Endothelial cell of hepatic sinusoid (primary cell): ENCODE data around the gene BMP8A.
"Not testable (repeated sequence)": the region's sequence is repeated elsewhere in the genome, so short reads cannot be mapped to it uniquely, and the experiment has no call there.

Source experiments
- in situ Hi-C: cut with HindIII; loops from 2 replicates; pipeline ENCODE4 v1.10.0; 2017; ENCODE audit warnings: low sequenced_read_pairs

BMP8A gene, protein sequence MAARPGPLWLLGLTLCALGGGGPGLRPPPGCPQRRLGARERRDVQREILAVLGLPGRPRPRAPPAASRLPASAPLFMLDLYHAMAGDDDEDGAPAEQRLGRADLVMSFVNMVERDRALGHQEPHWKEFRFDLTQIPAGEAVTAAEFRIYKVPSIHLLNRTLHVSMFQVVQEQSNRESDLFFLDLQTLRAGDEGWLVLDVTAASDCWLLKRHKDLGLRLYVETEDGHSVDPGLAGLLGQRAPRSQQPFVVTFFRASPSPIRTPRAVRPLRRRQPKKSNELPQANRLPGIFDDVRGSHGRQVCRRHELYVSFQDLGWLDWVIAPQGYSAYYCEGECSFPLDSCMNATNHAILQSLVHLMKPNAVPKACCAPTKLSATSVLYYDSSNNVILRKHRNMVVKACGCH

DNA sequence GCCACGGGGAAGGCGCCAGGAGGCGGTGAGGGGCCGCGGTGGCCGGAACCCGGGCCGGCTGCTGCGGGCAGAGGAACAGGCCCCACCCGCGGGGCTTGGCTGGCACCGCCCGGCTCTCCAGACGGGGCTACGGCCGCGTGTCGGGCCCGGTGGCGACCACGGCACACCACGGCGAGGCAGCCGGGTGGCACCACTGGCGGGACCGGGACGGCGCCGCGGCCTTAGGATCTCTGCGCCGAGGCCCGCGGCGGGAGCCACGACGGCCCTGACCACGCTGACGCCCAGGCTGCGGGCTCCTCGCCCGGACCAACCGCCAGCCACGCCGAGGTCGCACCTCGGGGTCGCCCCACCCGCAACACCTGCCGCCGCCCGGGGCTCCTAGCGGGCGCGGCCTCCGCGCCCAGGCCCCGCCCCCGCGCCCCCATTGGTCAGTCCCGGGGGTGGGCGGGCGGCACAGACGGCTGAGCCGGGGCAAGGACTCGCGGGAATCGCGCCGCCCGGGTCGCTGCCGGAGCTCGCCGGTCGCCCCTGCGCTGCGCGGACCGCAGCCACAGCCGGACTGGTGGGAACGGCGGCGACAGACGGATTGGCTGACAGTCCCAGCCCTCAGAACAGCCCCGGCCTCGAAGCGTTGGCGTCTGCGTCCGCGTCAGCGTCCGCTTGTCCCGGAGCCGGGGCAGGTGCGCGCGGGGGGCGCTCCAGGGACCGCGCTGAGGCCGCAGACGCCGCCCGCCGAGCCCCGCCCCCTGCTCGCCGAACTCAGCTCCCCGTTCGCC, at the start of gene BMP8A:
TSS of gene BMP8A (plus strand) at position 491 of the 776 bp plus-strand sequence. CDS start 356 bp downstream, outside the sequence.
- in situ Hi-C loops: no loop called here

DNA sequence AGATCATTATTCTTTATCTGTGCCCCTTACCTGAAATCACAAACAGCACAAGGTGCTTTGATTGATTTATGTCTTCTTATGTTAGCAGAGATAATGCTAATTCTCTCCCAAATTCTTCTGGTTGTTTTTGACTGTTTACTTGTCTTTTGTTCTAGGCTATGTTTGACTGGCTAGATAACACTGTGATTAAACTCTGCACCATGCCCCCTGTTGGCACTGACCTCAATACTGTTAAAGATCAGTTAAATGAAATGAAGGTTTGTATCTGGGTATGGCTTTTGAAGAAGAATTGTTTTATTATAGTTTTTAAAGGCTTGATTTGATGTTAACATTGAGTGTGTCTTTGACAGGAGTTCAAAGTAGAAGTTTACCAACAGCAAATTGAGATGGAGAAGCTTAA, 49.6 kb upstream of the BMP8A start:
- in situ Hi-C loops: no loop called here

DNA sequence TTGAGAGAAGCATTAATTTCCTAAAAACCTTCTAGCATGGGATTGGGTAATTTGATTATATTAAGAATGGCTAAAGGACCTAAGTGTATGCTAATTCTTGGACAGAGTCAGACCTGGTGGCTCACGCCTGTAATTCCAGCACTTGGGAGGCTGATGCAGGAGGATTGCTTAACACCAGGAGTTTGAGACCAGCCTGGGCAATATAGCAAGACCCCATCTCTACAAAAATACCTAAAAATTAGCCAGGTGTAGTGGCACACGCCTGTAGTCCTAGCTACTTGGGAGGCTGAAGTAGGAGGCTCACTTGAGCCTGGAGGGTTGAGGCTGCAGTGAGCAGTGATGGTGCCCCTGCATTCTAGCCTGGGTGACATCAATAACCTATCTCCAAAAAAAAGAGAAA, 45.9 kb upstream of the BMP8A start:
- in situ Hi-C loops: loop anchor here (5.0 kb wide), 1 partner anchor 33 kb away; no protein-coding TSS in a partner anchor

DNA sequence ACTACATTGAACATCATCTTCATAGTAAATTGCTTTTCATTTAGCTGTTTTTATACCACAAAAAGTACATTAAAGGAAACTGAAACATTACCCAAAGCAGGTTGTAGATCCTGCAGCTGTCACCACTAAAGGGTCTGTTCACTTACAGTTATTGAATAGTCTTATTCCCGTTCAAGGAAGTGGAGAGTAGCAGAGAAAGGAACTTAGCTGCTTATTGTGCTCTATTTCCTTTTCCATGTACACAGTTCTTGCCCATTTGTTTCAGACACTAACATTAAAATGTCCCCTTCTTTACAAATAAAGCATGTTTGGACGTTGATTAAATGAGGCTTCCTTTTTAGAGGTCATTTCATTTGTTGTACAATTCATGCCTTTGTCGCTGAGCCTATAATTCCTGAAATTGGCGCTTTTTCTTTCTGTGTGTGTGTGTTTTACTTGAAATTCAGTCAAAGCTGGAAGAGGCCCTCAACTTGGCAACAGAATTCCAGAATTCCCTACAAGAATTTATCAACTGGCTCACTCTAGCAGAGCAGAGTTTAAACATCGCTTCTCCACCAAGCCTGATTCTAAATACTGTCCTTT, 44.4 kb upstream of the BMP8A start:
- in situ Hi-C loops: loop anchor here (5.0 kb wide), 1 partner anchor 35 kb away; no protein-coding TSS in a partner anchor

DNA sequence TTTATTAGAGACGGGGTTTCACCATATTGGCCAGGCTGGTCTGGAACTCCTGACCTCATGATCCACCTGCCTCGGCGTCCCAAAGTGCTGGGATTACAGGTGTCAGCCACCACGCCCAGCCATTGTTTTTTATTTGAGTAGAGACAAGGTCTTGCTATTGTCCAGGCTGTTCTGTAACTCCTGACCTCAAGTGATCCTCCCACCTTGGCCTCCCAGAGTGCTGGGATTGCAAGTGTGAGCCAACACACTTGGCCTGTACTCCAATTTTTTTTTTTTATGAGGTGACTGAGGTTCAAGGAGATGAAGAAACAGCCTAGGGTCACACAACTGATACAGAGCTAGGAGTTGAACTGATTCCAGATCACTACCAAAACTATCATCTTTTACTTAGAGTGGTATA, 41.4 kb upstream of the BMP8A start:
- in situ Hi-C loops: not testable (repeated sequence)

DNA sequence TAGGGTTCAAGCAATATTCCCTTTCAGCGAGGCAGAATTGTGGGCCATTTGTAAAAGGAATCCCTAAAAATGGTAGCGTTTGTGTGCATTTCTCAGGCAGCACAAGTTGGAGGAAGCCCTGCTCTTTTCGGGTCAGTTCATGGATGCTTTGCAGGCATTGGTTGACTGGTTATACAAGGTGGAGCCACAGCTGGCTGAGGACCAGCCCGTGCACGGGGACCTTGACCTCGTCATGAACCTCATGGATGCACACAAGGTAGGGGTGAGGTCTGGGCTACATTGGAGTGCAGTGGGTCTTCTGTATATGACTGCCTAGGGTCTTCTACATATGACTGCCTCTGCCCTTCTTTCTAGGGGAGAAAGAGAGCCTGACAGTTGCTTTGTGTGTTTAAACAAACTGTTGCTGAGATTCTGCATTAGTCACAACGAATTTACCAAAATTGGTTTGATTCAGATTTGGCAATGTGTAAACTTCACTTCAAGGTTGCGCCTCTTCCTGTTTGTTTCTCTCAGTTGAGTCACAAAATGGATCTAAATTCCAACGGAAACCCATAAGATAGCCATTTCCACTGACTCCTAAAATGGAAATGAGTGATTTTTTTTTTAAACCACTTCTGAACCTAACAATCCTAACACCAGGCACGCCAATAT, 40.4 kb upstream of the BMP8A start:
- in situ Hi-C loops: no loop called here

DNA sequence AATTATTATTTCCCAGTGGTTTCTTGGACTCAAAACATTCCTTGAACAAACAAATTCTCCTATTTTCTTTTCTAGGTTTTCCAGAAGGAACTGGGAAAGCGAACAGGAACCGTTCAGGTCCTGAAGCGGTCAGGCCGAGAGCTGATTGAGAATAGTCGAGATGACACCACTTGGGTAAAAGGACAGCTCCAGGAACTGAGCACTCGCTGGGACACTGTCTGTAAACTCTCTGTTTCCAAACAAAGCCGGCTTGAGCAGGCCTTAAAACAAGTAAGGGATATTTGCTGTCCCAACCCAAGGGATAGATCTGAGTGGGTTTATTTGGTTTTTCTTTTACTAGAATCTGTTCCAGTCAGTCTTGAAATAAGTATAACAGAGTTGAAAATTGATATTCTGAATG, 39.4 kb upstream of the BMP8A start:
- in situ Hi-C loops: no loop called here

DNA sequence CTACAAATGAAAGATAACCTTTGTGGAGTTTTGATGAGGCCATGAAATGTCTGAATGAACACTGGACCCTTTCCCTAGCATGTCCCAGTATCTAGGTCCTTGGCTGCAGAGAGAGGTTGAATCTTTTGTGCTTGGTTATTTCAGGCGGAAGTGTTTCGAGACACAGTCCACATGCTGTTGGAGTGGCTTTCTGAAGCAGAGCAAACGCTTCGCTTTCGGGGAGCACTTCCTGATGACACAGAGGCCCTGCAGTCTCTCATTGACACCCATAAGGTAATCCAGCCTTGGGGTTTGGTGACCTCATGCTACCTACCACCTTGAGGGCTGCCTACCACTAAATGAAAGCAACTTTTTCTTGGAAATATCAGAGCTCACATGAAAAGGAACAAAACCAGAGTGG, 38.9 kb upstream of the BMP8A start:
- in situ Hi-C loops: no loop called here

DNA sequence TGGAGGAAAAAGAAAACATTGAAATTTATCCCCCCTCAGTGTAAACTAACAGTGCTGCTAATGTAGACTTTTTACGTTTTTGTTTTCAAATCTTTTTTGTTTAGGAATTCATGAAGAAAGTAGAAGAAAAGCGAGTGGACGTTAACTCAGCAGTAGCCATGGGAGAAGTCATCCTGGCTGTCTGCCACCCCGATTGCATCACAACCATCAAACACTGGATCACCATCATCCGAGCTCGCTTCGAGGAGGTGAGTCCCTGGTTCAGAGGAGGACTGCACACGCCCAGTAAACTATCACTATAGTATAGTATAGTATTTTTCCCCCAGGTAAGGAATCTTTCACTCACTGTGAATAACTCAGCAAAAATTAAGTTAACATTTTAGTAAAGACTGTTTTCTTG, 37.8 kb upstream of the BMP8A start:
- in situ Hi-C loops: no loop called here

DNA sequence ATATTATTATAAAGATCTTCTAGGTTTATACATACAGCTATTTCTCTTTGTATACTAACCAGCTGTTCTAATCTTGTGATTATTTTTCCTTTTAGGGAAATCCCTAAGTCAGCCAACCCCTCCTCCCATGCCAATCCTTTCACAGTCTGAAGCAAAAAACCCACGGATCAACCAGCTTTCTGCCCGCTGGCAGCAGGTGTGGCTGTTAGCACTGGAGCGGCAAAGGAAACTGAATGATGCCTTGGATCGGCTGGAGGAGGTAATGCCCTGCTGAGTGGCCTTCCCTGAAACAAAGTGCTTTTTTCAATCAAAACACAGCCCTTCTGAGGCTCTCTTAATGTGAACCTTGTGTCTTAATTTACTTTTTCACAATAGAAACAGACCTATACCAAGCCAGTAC, 32.4 kb upstream of the BMP8A start:
- in situ Hi-C loops: loop anchor here (5.0 kb wide), 1 partner anchor 78 kb away; no protein-coding TSS in a partner anchor

DNA sequence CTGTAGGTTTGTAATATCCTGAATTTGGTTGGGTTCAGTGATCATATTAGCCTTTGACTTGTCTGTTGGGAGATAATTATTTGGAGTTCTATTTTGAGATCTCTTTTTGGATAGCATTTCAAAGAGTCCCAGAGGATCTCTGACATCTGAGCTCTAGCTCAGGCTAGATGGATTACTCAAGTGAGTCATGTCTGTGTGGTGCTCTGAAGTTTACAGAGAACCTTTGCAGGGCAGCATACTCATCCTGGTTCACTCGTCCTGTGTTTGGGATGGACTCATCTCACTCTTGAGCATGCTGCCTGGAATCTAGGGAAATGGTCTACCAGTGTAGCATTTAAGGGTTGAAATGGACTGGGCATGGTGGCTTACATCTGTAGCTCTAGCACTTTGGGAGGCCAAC, 29.4 kb upstream of the BMP8A start:
- in situ Hi-C loops: no loop called here

DNA sequence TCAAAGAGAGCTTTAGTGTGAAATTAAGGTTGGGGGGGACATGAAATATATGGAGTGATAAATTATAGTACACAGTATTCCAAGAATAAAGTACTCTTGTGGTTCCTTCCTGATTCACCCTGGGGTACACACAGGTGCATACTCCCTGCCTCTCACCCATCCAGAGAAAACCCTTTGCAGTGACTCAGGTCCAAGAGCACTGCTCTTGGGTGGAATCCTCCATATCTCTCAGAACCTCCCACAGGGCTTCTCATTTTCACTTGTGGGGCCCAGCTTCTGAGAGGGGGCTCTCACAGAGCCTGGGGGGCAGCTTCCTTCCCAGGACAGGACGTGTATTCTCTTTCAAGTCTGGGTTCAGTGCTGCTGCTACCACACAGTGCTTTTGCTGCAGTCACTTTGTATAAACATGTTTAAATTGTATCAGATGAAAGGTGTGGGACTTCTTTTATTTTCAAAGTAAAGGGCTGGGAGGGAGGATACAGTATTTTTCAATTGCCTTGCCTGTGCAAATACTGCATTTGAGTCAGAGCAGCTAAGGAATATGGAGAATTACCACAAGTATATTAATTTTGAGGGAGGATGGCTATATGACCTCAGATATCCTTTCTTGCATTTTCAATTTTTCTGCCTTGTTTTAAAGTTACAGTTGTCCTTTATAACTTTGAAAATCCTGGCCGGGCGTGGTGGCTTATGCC, 24.9 kb upstream of the BMP8A start:
- in situ Hi-C loops: loop anchor here (5.0 kb wide), 1 partner anchor 369 kb away; no protein-coding TSS in a partner anchor

DNA sequence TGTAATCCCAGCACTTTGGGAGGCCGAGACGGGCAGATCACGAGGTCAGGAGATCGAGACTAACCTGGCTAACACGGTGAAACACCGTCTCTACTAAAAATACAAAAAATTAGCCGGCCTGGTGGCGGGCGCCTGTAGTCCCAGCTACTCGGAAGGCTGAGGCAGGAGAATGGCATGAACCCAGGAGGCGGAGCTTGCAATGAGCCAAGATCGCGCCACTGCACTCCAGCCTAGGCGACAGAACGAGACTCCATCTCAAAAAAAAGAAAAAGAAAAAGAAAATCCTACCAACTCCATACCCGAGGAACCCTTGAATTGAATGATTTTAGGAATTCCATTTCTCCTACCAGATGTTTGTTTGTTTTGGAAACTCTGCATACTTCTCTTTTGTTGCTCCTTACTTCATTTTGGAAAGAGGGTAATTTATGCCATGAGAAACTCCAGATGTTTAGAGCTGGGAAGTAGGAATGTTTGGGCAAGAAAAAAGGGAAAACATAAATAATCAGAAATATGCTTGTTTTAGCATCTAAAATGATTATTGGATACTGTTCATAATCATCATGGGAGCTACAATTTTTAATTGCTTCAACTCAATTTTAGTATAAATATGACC, 24.2 kb upstream of the BMP8A start:
- in situ Hi-C loops: loop anchor here (5.0 kb wide), 1 partner anchor 370 kb away; no protein-coding TSS in a partner anchor

DNA sequence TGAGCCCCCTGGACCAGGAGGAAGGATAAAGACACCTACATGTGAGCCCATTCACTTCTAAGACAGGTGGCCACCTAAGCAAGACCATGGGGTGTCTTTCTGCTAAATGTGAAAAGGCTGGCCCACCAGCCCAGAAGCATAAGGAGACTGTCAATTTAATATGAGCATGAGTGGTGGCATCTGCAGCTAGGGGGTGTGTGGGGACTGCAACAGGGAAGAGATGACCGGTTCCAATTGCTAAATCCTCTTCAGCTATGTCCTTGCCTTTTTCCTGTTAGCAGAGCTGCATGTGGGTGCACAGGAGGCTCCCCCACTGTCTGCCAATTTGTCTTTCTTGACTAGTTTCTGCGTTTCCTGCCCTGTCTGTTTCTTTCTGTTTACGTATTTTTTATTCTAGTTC, 22.3 kb upstream of the BMP8A start:
- in situ Hi-C loops: loop anchor here (5.0 kb wide), 1 partner anchor 372 kb away; no protein-coding TSS in a partner anchor

DNA sequence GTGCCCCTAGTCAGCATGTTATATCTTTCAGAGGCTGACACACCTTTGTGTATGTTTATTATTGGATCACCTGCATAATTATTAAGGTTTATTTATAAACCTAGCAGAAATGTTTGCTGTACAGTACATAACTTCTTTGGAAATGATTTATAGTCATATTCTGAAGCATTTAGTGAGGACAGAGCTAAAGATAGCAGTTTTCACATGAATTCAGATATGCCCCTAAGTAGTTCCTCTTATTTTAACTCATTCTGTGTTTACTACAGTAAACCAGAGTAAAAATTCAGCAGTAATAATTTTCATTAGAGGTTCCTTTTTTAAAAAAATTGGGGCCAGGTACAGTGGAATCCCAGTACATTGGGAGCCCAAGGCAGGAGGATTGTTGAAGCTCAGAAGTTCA, 21.4 kb upstream of the BMP8A start:
- in situ Hi-C loops: no loop called here

DNA sequence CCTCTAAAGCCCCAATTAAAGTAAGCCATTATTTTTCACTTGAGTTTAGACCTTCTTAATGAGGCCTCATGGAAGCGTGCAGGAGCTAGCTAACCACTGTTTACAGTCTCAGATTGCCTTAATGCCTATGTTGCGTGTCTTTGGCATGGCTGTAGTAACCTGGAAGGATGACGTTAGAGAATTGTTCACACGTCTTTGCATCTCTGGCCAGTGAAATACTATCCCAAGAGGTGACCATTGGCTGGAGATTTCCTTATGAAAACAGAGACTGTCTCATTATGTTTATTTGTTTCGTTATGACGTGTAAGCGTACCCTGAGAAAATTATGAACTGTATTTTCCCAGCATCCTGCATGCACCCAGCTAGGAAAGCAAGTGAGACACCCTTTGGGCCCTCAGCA, 18.6 kb upstream of the BMP8A start:
- in situ Hi-C loops: no loop called here

DNA sequence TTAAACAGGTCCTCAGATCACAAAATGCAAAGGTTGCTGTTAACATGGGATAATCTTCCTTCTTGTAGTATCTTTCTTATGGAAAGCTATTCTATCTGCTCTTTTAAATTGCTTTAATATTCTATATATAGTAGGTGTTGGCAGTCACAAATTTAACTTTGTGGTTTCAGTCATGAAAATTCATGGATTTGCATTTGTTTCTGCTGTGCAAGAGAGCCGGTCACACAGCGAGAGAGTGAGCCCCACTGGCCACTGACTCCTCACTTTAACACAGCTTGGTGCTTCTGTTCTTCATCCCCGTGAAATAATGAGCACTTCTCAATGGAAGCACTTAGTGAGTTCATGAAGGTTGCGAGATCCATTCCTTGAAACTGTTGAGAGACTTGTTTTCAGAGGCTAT, 18.1 kb upstream of the BMP8A start:
- in situ Hi-C loops: no loop called here

DNA sequence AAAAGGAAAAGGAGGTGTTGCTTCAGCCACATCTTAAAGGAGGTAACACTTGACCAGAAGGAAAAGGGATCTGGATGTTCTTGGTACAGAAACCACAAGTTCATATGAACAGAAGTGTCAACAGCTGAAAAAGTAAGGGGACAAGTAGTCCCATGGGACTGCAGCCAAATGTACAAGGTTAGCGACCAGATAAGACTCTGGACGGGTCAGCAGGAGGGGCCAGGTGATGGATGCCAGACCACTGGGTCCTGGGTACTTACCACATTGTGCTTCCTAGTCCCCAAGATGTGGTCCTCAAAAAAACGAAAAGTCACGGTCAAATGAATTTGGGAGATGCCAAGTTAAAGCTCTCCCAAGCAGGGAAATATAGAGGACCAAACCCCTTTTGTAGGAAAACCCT, 16.6 kb upstream of the BMP8A start:
- in situ Hi-C loops: no loop called here

DNA sequence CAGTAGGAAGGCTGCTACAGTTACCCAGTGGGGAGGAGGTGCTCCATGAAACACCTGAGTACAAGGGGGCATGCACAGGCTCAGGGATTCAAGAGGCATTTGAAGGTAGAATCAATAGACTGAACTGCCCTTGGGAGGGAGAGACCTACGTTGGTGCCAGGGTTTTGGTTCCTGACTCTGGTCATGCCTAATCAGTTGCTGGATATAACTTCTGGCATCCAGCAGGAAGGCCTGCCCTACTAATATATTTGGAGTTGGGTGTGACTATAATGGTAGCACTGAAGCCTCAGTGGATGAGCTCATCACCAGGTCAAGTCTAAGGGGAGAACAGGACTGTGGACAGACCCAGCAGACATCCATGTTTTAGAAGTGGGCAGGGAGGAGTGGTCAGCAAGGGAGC, 15.9 kb upstream of the BMP8A start:
- in situ Hi-C loops: not testable (repeated sequence)
